Measurements from ENCODE around the gene RRP1. TPM values are rescaled to one million over a fixed set of nuclear protein-coding genes. Genes with fewer than 3 reads are reported as not detected.

RRP1 gene
- polyA plus RNA-seq, 3 donors = 8.7 to 19.1 (median 9.8) TPM

DNA sequence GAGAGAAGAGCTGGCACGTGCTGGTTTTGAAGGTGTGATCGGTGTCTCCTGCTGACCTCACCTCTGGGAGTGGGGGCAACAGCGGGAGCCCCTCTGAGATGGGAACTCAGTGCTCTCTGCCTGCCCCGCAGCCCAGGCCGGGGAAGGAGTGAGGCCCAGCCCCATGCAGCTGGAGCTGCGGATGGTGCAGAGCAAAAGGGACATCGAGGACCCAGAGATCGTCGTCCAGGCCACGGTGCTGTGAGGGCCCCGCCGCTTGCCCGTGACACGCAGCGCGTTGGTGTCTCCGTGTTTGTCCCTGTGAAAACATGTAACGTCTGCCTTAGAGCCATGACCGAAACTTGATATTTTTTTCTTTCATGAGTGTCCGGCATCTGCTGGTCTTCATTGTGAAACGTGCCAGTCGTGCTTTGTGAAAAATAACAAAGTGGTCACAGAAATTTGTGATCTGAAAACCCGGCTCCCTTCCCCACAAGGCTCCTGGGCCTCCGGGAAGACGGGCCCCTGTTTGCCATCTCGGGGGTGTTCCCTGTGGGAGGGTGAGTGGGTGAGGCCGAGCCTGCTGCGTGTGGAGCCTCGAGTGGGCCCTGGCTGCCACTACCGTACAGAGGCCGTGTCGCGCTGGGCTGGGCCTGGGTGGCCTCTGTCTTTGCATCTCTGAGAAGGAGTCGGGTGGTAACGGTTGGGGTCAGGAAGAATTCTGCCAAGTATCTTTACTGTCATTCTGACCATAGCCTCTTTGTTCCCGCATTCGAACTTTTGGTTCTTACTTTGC is 33.4 kb upstream of the RRP1 start:
- WGBS, 3 donors = 95 to 97% (median 96%) methylated on average over 36 to 37 of the region's 37 CpGs
- H3K27ac ChIP-seq (ENCODE audit: low read depth, low read length) = no peak overlapping the region

DNA sequence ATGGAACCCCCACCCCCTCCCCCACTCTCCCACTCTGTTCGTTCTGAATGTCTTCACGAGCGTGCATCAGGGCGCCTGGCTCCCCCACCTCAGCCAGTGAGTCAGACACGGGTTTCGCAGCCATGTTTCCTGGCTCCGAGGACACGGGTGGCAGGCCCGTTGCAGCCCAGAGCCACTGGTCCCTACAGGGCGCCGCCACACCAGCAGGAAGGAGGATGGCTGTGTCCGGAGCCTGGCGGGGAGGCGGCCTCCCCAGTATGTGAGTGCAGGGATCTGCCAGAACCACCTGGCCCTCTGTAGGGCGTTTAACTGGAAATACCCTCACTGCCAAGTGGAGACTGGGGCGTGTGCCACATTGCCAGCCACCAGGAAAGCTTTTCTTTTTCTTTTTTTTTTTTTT is 31.8 kb upstream of the RRP1 start:
- 80 to 86% (median 81%) methylated on average over 16 of the region's 16 CpGs for WGBS, 3 donors
- no peak overlapping the region for H3K27ac ChIP-seq (ENCODE audit: low read depth, low read length)

DNA sequence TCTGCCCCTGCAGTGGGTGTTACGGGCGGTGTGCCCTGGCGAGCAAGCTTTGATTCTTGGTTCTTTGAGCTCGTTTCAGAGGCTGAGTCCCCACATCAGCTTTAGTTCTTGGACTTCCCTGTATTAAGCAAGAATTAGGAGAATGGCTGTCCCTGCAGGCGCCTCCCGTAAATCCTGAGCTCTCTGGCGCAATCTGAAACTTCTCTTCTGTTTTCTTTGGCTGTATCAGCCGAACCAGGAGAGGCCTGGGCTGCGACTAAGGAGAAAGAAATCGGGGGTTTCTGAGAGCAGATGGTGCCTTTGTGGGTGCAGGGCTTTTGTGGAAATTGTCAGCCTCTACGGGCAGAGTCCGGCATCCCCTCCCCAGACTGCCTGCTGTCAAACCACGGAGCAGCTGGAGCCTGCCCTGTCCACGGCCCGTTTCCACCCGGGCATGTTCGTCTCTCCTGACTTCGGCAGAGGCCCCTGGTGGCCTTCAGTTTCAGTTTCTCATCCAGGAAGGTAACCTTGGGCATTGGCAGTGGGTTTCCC is 31.2 kb upstream of the RRP1 start:
- 42 to 58% (median 54%) methylated on average over 18 of the region's 18 CpGs for WGBS, 3 donors
- H3K27ac ChIP-seq (ENCODE audit: low read depth, low read length) = no peak overlapping the region

DNA sequence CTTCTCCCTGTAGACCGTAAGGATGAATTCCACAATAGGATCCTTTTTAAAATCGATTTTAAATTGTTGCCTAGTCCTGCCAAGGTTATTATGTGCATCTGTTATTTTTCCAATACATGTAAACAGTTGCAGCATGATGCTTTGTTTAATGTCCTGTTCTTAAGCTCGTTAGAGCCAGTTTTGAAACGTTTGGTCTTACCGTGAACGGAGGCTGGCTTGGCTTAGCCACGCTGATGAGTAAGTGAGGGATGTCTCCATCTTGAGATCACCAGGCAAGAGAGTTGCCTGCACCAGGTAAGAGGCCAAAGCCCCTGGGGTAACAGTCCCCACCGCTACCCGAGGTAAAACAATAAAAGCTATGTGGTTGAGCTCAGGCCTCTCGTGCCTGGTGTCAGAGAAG is 30.6 kb upstream of the RRP1 start:
- WGBS, 3 donors = 63 to 79% (median 75%) methylated on average over 10 of the region's 10 CpGs
- H3K27ac ChIP-seq (ENCODE audit: low read depth, low read length) = no peak overlapping the region

DNA sequence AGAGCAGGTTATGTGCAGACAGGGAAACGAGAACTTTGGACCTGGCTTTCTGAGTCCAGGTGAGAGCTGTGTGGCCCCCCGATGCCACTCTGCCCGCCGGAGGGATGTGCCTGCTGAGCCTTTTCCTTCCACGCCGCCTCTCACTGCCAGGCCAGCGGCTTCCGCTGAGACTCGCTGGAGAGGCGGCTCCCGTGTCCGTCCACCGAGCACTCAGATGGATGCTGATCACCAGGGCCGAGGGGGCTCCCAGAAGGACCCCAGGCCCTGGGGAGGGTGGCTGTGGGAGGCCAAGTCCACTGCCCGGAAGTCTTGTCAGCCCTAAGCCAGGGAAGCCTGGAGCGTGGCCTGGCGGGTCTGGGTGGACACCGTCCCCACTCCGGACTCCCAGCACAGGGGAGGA is 29.7 kb upstream of the RRP1 start:
- 93 to 95% (median 94%) methylated on average over 16 to 19 of the region's 19 CpGs for WGBS, 3 donors
- H3K27ac ChIP-seq (ENCODE audit: low read depth, low read length) = no peak overlapping the region

DNA sequence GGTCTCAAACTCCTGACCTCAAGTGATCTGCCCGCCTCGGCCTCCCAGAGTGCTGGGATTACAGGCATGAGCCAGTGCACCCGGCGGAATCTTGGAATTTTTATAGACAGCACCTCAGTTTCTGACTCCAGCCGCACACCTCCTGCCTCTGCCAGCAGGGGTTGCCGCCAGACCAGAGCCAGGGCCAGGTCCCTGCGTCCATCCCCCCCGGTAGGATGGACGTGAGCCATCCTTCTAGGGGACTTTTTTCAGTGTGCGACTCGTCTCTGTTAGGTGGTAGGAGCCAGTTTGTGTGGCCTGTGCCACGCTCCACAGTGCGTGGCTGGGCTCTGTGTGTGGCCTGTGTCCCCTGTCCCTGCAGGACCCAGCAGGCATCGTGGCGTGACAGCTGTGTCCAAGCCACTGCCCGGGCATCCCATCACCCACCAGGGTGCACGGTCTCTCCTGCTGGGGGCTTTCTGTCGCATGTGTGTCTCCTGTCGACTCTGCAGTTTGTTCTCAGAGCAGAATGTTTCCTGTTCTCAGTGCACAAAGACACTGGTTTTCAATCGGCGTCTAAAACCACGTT is 28.9 kb upstream of the RRP1 start:
- no peak overlapping the region for H3K27ac ChIP-seq (ENCODE audit: low read depth, low read length)
- 89 to 90% (median 89%) methylated on average over 22 of the region's 22 CpGs for WGBS, 3 donors

DNA sequence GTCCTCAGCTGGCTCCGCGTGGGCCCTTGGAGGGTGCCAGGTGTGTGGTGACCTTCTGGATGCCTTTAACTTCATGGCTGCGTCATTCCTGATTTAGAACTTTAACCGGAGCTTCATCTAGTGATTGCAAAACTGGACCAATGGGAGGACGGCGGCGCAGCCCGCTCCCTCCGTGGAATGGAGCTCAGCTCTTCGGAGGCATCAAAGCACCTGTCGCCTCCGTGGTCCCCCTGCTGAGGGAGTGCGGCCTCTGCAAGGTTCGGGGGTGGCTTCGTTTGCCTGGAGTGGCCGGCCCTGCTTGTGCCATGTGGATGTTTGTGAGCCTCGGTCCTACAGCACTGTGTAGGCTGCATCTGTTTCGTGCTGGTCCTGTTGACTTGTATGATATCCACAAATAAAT is 27.5 kb upstream of the RRP1 start:
- 95 to 98% (median 96%) methylated on average over 18 of the region's 18 CpGs for WGBS, 3 donors
- no peak overlapping the region for H3K27ac ChIP-seq (ENCODE audit: low read depth, low read length)

DNA sequence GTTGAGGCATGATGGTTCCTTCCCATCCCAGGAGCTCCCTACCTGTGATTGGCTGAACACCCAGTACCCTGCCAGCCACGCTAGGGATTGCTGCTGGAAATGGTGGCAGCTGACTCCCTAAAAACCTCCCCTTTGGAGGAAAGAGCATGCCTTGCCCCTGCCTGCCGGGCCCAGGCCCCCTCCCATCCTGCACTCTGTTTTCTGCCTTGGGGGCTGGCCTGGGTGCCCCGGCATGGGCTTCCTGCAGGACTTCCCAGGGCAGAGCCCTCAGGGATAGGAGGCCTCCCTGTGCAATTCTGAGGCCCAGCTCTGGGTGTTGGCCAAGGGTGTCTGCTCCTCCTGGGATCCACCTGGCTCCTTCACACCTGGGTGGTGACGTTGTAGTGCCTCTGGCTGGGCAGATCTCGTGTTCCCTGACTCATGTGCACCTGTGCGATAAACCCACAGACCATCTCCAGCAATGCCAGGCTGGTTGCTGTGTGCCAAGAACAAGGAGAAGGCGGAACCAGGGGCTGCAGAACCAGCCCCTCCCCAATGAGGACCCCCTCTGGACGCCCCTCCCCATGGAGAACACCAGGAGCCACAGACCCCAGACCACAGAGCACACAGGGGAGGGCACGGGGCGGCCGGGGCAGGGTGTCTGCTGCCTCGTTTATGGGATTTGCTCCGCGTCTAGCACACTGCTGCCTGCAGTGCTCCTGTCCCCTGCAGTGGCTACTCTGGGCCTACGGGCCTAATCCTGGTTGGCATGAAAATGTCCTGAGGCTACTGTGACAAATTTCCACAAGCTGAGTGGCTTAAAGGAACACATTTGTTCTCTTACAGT is 26.9 kb upstream of the RRP1 start:
- H3K27ac ChIP-seq (ENCODE audit: low read depth, low read length) = no peak overlapping the region
- 92 to 96% (median 92%) methylated on average over 14 to 15 of the region's 15 CpGs for whole genome bisulfite sequencing, 3 donors

DNA sequence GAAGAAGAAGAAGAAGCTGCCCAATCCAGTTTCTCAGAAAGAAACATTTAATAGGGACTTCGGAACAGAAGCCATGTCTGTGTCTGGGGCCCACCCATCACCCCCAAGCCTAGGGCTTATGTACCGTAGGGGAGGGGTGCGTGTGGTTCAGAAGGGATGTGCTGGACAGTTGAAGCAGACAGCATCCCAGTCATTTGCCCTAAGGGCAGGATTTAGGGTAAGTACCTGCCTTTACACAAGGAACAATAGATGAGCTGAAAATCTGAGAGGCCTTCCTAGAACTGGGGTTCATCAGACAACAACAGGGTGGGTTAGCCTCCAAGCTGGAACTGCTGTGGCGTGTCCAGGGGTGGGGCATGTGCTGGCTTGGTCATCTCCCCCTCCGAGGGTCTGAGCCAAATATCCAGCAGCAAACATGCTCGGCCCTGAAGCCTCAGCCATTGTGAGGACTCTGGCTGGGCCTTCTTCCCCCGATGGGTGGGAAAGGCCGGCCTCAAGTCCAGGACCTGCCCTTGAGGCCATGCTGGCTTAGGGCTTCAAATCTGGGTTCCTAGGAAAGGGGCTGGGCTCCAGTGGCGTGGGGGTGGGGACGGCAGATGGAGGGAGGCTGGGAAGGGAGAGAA is 25.4 kb upstream of the RRP1 start:
- no peak overlapping the region for H3K27ac ChIP-seq (ENCODE audit: low read depth, low read length)
- 81 to 90% (median 89%) methylated on average over 10 of the region's 10 CpGs for WGBS, 3 donors

DNA sequence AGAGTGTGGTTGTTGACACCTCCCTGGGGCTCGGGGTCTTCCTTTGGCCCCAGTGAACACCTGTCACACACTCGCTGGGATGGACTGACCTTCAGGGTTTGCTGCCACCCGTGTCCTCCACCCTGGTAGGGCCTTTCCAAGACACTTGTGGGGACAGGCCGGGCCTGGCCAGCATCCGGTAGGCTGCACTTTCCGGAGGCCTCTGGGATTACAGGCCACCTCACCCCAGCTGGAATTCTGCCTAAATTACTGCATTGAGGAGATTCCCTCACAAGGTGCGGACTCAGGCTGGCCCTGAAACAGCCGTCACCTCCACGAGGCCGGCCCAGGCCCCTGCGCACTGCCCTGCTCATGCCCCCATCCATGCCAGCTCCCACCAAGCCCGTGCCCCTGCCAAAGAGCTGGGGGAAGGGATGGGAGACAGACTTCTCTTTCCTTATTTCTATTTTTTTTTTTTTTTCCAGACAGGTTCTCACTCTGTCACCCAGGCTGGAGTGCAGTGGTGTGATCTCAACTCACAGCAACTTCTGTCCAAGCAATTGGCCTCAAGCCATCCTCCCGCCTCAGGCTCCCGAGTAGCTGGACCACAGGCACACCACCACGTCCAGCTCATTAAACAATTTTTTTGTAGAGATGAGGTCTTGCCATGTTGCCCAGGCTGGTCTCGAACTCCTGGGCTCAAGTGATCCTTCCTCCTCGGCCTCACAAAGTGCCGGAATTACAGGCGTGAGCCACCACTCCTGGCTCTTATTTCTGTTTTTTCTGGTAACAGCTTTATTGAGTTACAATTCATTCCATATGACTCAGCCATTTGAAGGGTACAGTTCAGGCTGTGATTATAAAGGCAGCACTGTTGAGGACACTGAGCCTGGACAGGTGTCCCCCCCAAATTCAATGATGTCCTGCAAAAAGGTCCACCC is 24.5 kb upstream of the RRP1 start:
- no peak overlapping the region for H3K27ac ChIP-seq (ENCODE audit: low read depth, low read length)
- 74 to 85% (median 79%) methylated on average over 19 of the region's 19 CpGs for WGBS, 3 donors

DNA sequence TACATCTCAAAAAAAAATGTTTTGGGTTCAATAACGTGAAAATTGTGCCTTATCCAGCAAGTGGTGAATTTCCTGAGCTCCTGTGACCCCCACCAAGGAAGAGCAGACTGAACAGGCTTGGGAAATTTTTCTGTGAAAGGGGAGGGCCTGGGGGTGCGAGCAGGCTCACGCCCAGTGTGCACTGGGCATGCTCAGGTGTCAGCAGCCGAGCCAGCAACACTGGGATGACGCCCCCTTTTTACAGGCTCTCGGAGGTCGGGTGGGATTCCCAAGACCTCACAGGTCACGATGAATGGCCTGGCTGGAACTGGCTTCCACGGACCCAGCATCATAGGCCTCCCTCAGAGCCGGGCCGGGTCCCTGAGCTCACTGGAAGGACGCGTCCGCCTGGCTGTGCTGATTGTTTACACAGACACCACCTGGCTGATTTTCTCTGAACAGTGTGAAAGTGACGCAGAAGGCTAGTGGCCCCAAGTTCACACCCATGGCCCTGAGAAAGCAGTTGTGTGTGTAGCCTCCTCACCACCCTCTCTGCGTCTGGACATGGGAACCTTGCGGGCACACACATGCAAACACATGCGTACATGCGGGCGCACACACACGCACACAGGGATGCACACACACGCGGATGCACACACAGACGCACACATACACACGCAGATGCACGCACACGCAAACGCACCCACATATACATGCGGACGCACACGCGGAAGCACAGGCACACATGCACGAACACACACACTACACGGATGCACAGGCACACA is 22.5 kb upstream of the RRP1 start:
- 65 to 84% (median 82%) methylated on average over 31 to 34 of the region's 34 CpGs for WGBS, 3 donors

DNA sequence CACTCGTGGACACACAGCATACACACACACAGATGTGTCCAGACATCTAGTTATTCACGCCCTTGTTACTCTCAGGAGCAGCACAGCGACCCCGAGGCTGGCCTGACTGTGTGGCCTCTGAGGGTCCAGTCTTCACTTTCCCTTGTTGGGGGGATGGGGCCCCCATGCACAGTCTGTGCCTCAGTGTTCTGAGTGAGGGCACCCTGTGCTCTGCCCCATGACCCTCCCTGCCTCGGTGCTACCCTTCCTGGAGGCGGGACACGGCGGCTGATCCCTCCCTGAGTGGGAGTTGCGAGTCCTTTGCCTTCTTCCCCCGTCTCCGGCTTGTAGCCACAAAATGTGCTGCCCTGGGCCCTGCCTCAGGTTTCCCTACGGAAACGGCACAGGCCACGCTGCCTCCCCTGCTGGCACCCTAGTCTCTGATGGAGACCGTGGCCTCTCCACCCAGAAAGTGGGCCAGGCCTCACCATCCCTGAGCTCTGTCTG is 21.8 kb upstream of the RRP1 start:
- WGBS, 3 donors = 78 to 87% (median 86%) methylated on average over 15 of the region's 15 CpGs
- no peak overlapping the region for H3K27ac ChIP-seq (ENCODE audit: low read depth, low read length)

More for the DNA sequence above, 22.5 kb upstream of the RRP1 start:
- H3K27ac ChIP-seq (ENCODE audit: low read depth, low read length) = no peak overlapping the region

DNA sequence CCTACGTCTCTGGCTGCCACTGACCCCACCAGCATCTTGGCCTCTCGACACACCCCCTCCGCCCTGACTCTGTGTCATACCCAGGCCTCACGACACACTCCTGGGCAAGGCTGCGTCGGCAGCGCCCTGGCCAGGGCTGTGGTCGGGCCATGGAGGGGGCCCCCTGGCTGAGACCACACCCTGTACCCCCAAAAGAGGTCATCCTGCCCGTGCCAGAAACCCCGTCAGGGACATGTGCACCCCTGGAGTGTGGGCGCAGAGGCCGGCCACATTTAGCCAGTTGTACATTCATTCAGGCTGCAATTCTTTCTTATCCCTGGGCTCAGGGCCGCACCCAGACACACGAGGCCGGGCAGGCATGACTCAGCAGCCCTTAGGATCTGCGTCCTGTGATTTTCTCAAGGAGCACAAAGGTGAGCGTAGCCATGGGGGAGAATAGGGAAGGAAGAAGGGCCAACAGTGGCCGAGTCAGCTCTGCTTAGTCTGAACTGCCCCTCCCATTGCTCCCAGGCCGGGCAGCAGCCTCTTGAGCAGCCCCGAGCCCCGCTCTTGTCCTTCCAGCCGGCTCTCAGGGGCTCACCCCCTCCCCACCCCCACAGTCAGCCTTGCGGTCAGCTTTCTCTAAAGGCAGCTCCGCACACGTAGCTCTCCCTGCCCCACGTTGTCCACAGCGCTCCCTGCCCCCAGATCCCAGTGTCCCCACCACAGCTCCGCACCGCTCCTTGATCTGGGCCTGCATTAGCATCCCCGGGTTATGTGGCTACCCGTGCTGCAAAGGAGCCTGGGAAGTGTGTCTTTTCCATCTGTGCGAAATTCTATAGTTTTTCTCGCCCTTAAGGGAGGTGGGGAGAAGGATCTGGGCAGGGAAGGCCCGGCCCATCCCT is 21.2 kb upstream of the RRP1 start:
- H3K27ac ChIP-seq (ENCODE audit: low read depth, low read length) = no peak overlapping the region
- WGBS, 3 donors = 58 to 61% (median 59%) methylated on average over 32 to 34 of the region's 34 CpGs

DNA sequence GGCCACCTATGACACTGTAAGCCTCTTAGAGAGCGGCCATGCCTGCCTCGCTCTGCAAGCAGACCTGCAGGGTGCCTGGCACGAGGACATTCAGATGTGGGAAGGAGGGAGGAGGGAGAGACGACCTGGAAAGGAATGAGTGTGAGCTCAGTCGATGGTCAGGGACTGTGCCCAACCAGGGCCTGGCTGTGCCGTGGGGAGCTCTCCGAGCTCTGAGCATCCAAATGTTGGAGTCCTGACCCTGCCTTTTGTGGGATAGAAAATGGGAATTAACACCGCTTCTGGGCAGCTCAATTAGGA is 20.6 kb upstream of the RRP1 start:
- no peak overlapping the region for H3K27ac ChIP-seq (ENCODE audit: low read depth, low read length)
- WGBS, 3 donors = 59 to 86% (median 83%) methylated on average over 7 to 8 of the region's 8 CpGs

DNA sequence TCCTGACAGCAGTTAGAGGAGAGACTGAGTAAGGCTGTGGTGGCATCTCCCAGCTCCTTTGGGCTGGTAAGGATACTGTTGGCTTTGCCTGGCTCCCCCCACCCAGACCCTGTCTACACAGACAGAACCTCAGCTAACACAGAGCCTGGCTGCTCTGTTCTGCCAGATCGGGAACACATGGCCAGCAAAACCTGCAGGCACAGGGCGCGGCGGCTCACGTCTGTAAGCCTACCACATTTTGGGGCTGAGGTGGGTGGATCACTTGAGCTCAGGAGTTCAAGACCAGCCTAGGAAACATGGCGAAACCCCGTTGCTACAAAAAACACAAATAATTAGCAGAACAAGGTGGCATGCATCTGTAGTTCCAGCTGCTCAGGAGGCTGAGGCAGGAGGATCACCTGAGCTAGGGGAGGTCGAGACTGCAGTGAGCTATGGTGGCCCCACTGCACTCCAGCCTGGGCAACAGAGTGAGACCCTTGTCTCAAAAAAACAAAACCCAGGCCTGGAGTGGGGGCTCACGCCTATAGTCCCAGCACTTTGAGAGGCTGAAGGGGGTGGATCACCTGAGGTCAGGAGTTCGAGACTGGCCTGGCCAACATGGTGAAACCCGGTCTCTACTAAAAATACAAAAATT is 19.9 kb upstream of the RRP1 start:
- no peak overlapping the region for H3K27ac ChIP-seq (ENCODE audit: low read depth, low read length)
- WGBS, 3 donors = 94 to 96% (median 95%) methylated on average over 11 of the region's 11 CpGs

All from adipose tissue (tissue), 3 donors.